ENCODE measurements around the gene REEP5. TPM values are rescaled to one million over a fixed set of nuclear protein-coding genes. Genes with fewer than 3 reads are reported as not detected.
"Not testable (repeated sequence)": the region's sequence is repeated elsewhere in the genome, so short reads cannot be mapped to it uniquely, and the experiment has no call there.

REEP5 gene
- total RNA-seq, 1 donor from 2014 or later, result 96.4 TPM

GRCh38 chr5:112892776-112893175, 29.3 kb downstream of the REEP5 start:
- intact Hi-C loops (cut with DNase I), result no loop called here
- Histone ChIP-seq H3K36me3 (peaks cover 65% of the 10 kb centered on the region), H3K27me3 (ENCODE audit: low read depth) (no peaks in the 10 kb centered on the region), H3K27ac (no peak overlapping the region), H3K4me1 (no peaks in the 10 kb centered on the region), H3K9me3 (no peaks in the 10 kb centered on the region), H3K4me3 (no peak overlapping the region)
- no peak for TF ChIP-seq CTCF (IDR thresholded peaks at IDR 0.05)
- ATAC-seq (no peak), DNase-seq (no peak)

GRCh38 chr5:112892066-112892465, 30.0 kb downstream of the REEP5 start:
- H3K4me3 ChIP-seq; H3K27ac ChIP-seq; intact Hi-C loops (cut with DNase I); H3K4me1 ChIP-seq; H3K9me3 ChIP-seq; H3K27me3 ChIP-seq (ENCODE audit: low read depth); ATAC-seq; DNase-seq: not testable (repeated sequence)
- H3K36me3 ChIP-seq, result peaks cover 66% of the 10 kb centered on the region

- Histone ChIP-seq H3K27ac (no peak overlapping the region), H3K4me1 (no peaks in the 10 kb centered on the region), H3K4me3 (no peak overlapping the region), H3K9me3 (no peaks in the 10 kb centered on the region), H3K27me3 (ENCODE audit: low read depth) (no peaks in the 10 kb centered on the region), H3K36me3 (peaks cover 81% of the 10 kb centered on the region)
- no peak for DNase-seq
- intact Hi-C loops (cut with DNase I), result no loop called here
- no peak for ATAC-seq
- TF ChIP-seq CTCF (IDR thresholded peaks at IDR 0.05), result no peak
These were observed 35.1 kb downstream of the REEP5 start for GRCh38 chr5:112886975-112887374.

GRCh38 chr5:112885001-112885400, 37.0 kb downstream of the REEP5 start:
- Histone ChIP-seq H3K4me3 (no peak overlapping the region), H3K4me1 (no peaks in the 10 kb centered on the region), H3K27ac (no peak overlapping the region), H3K27me3 (ENCODE audit: low read depth) (no peaks in the 10 kb centered on the region), H3K36me3 (peaks cover 79% of the 10 kb centered on the region), H3K9me3 (no peaks in the 10 kb centered on the region)
- DNase-seq, result no peak
- no peak for TF ChIP-seq CTCF (IDR thresholded peaks at IDR 0.05)
- intact Hi-C loops (cut with DNase I), result no loop called here
- ATAC-seq, result no peak

GRCh38 chr5:112883192-112883591, 38.8 kb downstream of the REEP5 start:
- no peak overlapping the region for H3K27ac ChIP-seq
- ATAC-seq (no peak), DNase-seq (no peak)
- intact Hi-C loops (cut with DNase I), result no loop called here
- no peaks in the 10 kb centered on the region for H3K4me1 ChIP-seq
- H3K27me3 ChIP-seq (ENCODE audit: low read depth), result no peaks in the 10 kb centered on the region
- TF ChIP-seq CTCF (IDR thresholded peaks at IDR 0.05), result no peak
- no peaks in the 10 kb centered on the region for H3K9me3 ChIP-seq
- H3K4me3 ChIP-seq, result no peak overlapping the region
- H3K36me3 ChIP-seq, result peaks cover 91% of the 10 kb centered on the region

GRCh38 chr5:112880219-112880964, 41.6 kb downstream of the REEP5 start:
- H3K4me3 ChIP-seq, result no peak overlapping the region
- H3K4me1 ChIP-seq, result no peaks in the 10 kb centered on the region
- no peak for TF ChIP-seq CTCF (IDR thresholded peaks at IDR 0.05)
- H3K27ac ChIP-seq, result no peak overlapping the region
- no peaks in the 10 kb centered on the region for H3K9me3 ChIP-seq
- peaks cover 82% of the 10 kb centered on the region for H3K36me3 ChIP-seq
- ATAC-seq (no peak), DNase-seq (no peak)
- intact Hi-C loops (cut with DNase I), result no loop called here
- H3K27me3 ChIP-seq (ENCODE audit: low read depth), result no peaks in the 10 kb centered on the region

Data from lower lobe of right lung (tissue), 2 donors.